B cell (primary cell): ENCODE data around the gene ALX3. TPM values are rescaled to one million over a fixed set of nuclear protein-coding genes. Genes with fewer than 3 reads are reported as not detected.

Source experiments
- ATAC-seq: fragments of 200-7000 bp; cut with Tn5 transposase; one replicate; pipeline ENCODE4 v1.10.0; 2021; ENCODE audit warnings: low read depth, mild to moderate bottlenecking, moderate number of reproducible peaks, moderate library complexity
- CTCF ChIA-PET: fragments of 350-600 bp; sonication (Branson Sonifier 250); formaldehyde crosslinking; loops from one replicate; lab custom pipeline; 2021; ENCODE audit warnings: antibody characterized with exemption, inconsistent platforms; lab: Charles Lee
- POLR2A ChIA-PET: fragments of 350-600 bp; sonication (Branson Sonifier 250); formaldehyde crosslinking; loops from one replicate; lab custom pipeline; 2021; ENCODE audit warnings: antibody characterized with exemption; lab: Charles Lee
- DNase-seq: peaks from one replicate; pipeline ENCODE4 v3.0.0; 2013
- H2AFZ ChIP-seq: 2 replicates; pipeline ENCODE4 v1.6.1; 2012; ENCODE audit warnings: mild to moderate bottlenecking, low read depth, low read length; ENCODE audit not compliant: insufficient read depth, poor library complexity, severe bottlenecking
- H3K27ac ChIP-seq, 2 donors: 1 replicate in 1 of 2; 2 replicates in 1 of 2; pipeline ENCODE4 v1.5.1; 2012 to 2013; ENCODE audit warnings: low read length in 2 of 2, mild to moderate bottlenecking in 2 of 2, moderate library complexity in 1 of 2
- H3K27me3 ChIP-seq, 4 experiments: fragments of 200-600 bp in 1 of 4; sonication (generic) in 1 of 4; replicated peaks in 1 of 4; 1 replicate in 2 of 4; 2 replicates in 2 of 4; pipeline versions ENCODE4 v1.6.1 to v1.7.0; 2013 to 2016; ENCODE audit warnings: low read length in 3 of 4, mild to moderate bottlenecking in 2 of 4, mixed read lengths in 1 of 4, moderate library complexity in 1 of 4; ENCODE audit not compliant: insufficient read depth in 4 of 4, control insufficient read depth in 3 of 4; ENCODE audit errors: control extremely low read depth in 1 of 4
- H3K36me3 ChIP-seq, 2 experiments: replicated peaks in 1 of 2; 1 replicate in 1 of 2; 2 replicates in 1 of 2; pipeline versions ENCODE4 v1.6.1 to v1.7.1; 2013; ENCODE audit warnings: low read length in 1 of 2; ENCODE audit not compliant: insufficient read depth in 2 of 2, control insufficient read depth in 1 of 2; ENCODE audit errors: control extremely low read depth in 1 of 2, extremely low read depth in 1 of 2
- H3K4me1 ChIP-seq, 2 donors: fragments of 200-600 bp in 1 of 2; sonication (generic) in 1 of 2; 1 replicate in 1 of 2; 2 replicates in 1 of 2; pipeline versions ENCODE4 v1.5.1 to v1.6.1; 2013 to 2017; ENCODE audit warnings: low read length in 2 of 2; ENCODE audit not compliant: control insufficient read depth in 2 of 2, insufficient read depth in 2 of 2
- H3K4me2 ChIP-seq: replicated peaks from 2 replicates; pipeline ENCODE3; 2012; ENCODE audit warnings: mild to moderate bottlenecking, low read depth, low read length; ENCODE audit not compliant: poor library complexity, severe bottlenecking
- H3K4me3 ChIP-seq, 5 experiments: fragments of 200-600 bp in 1 of 5; sonication (generic) in 1 of 5; 1 replicate in 3 of 5; 2 replicates in 2 of 5; pipeline versions ENCODE4 v1.5.1 to v1.7.0; 2011 to 2016; ENCODE audit warnings: low read length in 4 of 5, mild to moderate bottlenecking in 4 of 5, low read depth in 2 of 5, control low read depth in 1 of 5, moderate library complexity in 1 of 5; ENCODE audit not compliant: insufficient read depth in 1 of 5; ENCODE audit errors: control extremely low read depth in 1 of 5, extremely low read depth in 1 of 5
- H3K79me2 ChIP-seq: fragments of 200-600 bp; sonication (generic); one replicate; pipeline ENCODE4 v1.6.0; 2016; ENCODE audit warnings: low read length; ENCODE audit not compliant: control insufficient read depth, insufficient read depth
- H3K9ac ChIP-seq: fragments of 200-600 bp; sonication (generic); 2 replicates; pipeline ENCODE4 v1.6.1; 2017; ENCODE audit warnings: mild to moderate bottlenecking, low read length, moderate library complexity
- H3K9me3 ChIP-seq, 3 donors: one replicate each; pipeline versions ENCODE4 v1.6.1 to v1.7.1; 2013; ENCODE audit warnings: low read length in 2 of 3; ENCODE audit not compliant: control insufficient read depth in 2 of 3, insufficient read depth in 1 of 3; ENCODE audit errors: control extremely low read depth in 1 of 3
- H4K20me1 ChIP-seq: 2 replicates; pipeline ENCODE4 v1.6.0; 2012; ENCODE audit warnings: mild to moderate bottlenecking, low read length; ENCODE audit not compliant: insufficient read depth, control insufficient read depth, poor library complexity, severe bottlenecking
- H3K27ac Mint-ChIP-seq: one replicate; pipeline ENCODE4 v1.8.0; 2021; ENCODE audit warnings: mixed read lengths
- H3K27me3 Mint-ChIP-seq: one replicate; pipeline ENCODE4 v1.8.0; 2021; ENCODE audit warnings: mixed read lengths
- H3K4me1 Mint-ChIP-seq: one replicate; pipeline ENCODE4 v1.8.0; 2021; ENCODE audit warnings: mixed read lengths
- H3K4me3 Mint-ChIP-seq: one replicate; pipeline ENCODE4 v1.8.0; 2021; ENCODE audit warnings: mixed read lengths
- H3K9me3 Mint-ChIP-seq: one replicate; pipeline ENCODE4 v1.8.0; 2022; ENCODE audit warnings: mixed read lengths; ENCODE audit not compliant: insufficient read depth
- CTCF ChIP-seq: fragments of 200-600 bp; IDR thresholded peaks from one replicate; pipeline ENCODE4 v1.8.0; 2022; ENCODE audit warnings: antibody characterized with exemption, mild to moderate bottlenecking
- EZH2 ChIP-seq: IDR thresholded peaks from 2 replicates; pipeline ENCODE4 v1.6.1; 2012; ENCODE audit warnings: borderline replicate concordance, low read depth, mild to moderate bottlenecking, moderate library complexity, low read length; ENCODE audit not compliant: insufficient read depth, poor library complexity, severe bottlenecking
- WGBS: methylation state at CpG from one replicate; pipeline ENCODE4 v1.1.5; 2013; ENCODE audit warnings: missing lambda C conversion rate; ENCODE audit not compliant: insufficient coverage; 5-methylcytosine and 5-hydroxymethylcytosine counted together
- intact Hi-C: fragments of 100-400 bp; cut with micrococcal nuclease; formaldehyde crosslinking; loops from one replicate; pipeline ENCODE4 v1.10.0; 2022
- polyA plus RNA-seq: library from polyadenylated mRNA; depleted of rRNA; stranded (reverse); fragments of >200 nt; gene quantifications from 2 replicates; pipeline ENCODE4 v1.2.3, GENCODE V29; 2012
- total RNA-seq, 2 donors: library from RNA; stranded (reverse); fragments of 120-200 nt in 1 of 2; gene quantifications; 1 replicate in 1 of 2; 2 replicates in 1 of 2; pipeline versions ENCODE4 v1.2.3 to v1.2.4, GENCODE V29; 2013 to 2022

Gene ALX3
- total and polyA plus RNA-seq, 2 donors (not counting 1 experiment from before 2014, with no cell fraction given) = not detected

GRCh38 chr1:110076789-110077500 is 6.5 kb upstream of the ALX3 start:
- Histone ChIP-seq H3K36me3 (no peaks in the 10 kb centered on the region), H3K27me3 (peaks cover 0 to 37% (median 10%) of the 10 kb centered on the region in 4 experiments), H3K4me3 (no peak overlapping the region), H3K9ac (no peak overlapping the region), H3K9me3 (no peaks in the 10 kb centered on the region), H3K79me2 (no peaks in the 10 kb centered on the region), H3K4me2 (no peak overlapping the region), H2AFZ (no peak overlapping the region), H3K4me1 (no peaks in the 10 kb centered on the region), H3K27ac (no peak overlapping the region), H4K20me1 (no peaks in the 10 kb centered on the region)
- no peak for DNase-seq
- H3K9me3 Mint-ChIP-seq = no peaks in the 10 kb centered on the region
- TF ChIP-seq EZH2 = no peak
- TF ChIP-seq CTCF = no peak
- intact Hi-C loops = no loop called here
- no peak overlapping the region for H3K4me3 Mint-ChIP-seq
- WGBS = 100% methylated on average over 1 of the region's 3 CpGs
- no peak overlapping the region for H3K27ac Mint-ChIP-seq
- POLR2A ChIA-PET = no interaction called here
- CTCF ChIA-PET = interaction anchor here (1.1 to 4.1 kb wide), 3 partner anchors 11 to 23 kb away, joined by 3 to 19 read pairs (median 7); no protein-coding TSS in a partner anchor
- H3K27me3 Mint-ChIP-seq = peaks cover 65% of the 10 kb centered on the region
- no peak for ATAC-seq
- no peaks in the 10 kb centered on the region for H3K4me1 Mint-ChIP-seq

- no peaks in the 10 kb centered on the region for H3K79me2 ChIP-seq
- H3K27ac Mint-ChIP-seq = no peak overlapping the region
- H2AFZ ChIP-seq = no peak overlapping the region
- intact Hi-C loops = no loop called here
- DNase-seq (no peak), ATAC-seq (no peak)
- no peak overlapping the region for H3K4me3 Mint-ChIP-seq
- peaks cover 15 to 20% of the 10 kb centered on the region in 2 donors for H3K4me1 ChIP-seq
- 75% methylated on average over 2 of the region's 4 CpGs for WGBS
- no peak for TF ChIP-seq EZH2
- no peak for TF ChIP-seq CTCF
- peaks cover 0 to 13% (median 0%) of the 10 kb centered on the region in 3 donors for H3K9me3 ChIP-seq
- H3K9me3 Mint-ChIP-seq = no peaks in the 10 kb centered on the region
- H3K27ac ChIP-seq = no peak overlapping the region
- H3K36me3 ChIP-seq = no peaks in the 10 kb centered on the region
- H3K4me2 ChIP-seq = no peak overlapping the region
- ChIA-PET CTCF (interaction anchor here (0.5 to 1.9 kb wide), 4 partner anchors 8 to 483 kb away, joined by 3 to 9 read pairs (median 4); no protein-coding TSS in a partner anchor), POLR2A (no interaction called here)
- H3K27me3 ChIP-seq = peaks cover 0 to 56% (median 29%) of the 10 kb centered on the region in 4 experiments
- peaks cover 12% of the 10 kb centered on the region for H3K4me1 Mint-ChIP-seq
- H3K27me3 Mint-ChIP-seq = peaks cover 65% of the 10 kb centered on the region
- H3K9ac ChIP-seq = no peak overlapping the region
- no peak overlapping the region for H3K4me3 ChIP-seq
- H4K20me1 ChIP-seq = no peaks in the 10 kb centered on the region
Measured at GRCh38 chr1:110074166-110074565, 3.7 kb upstream of the ALX3 start.
